Lower leg skin (tissue), 4 donors: ENCODE results near the gene MYO3B. TPM values are rescaled to one million over a fixed set of nuclear protein-coding genes. Genes with fewer than 3 reads are reported as not detected.

Experiments used
- DNase-seq, 2 donors: peaks; one replicate each; pipeline ENCODE4 v3.0.0-alpha.2; 2019; ENCODE audit warnings: low spot score in 2 of 2
- H3K4me3 ChIP-seq: fragments of 200-600 bp; sonication (generic); 2 replicates; pipeline ENCODE4 v1.5.1; 2017; ENCODE audit warnings: mild to moderate bottlenecking, low read depth; ENCODE audit not compliant: poor library complexity, severe bottlenecking
- POLR2A ChIP-seq, 2 donors: fragments of 450-650 bp; IDR thresholded peaks; one replicate each; pipeline ENCODE4 v1.6.1; 2016 to 2017; ENCODE audit warnings: antibody characterized with exemption in 2 of 2, mild to moderate bottlenecking in 1 of 2, moderate library complexity in 1 of 2
- WGBS, 2 donors: methylation state at CpG; one replicate each; pipeline ENCODE4 v1.1.5; 2018; 5-methylcytosine and 5-hydroxymethylcytosine counted together
- intact Hi-C: fragments of 100-400 bp; cut with DNase I; formaldehyde crosslinking; loops from one replicate; pipeline ENCODE4 v1.15.0; 2023; ENCODE audit warnings: low total_unique reads
- total RNA-seq, 4 donors: library from RNA; depleted of rRNA; stranded (reverse); fragments of >200 nt; gene quantifications; one replicate each; pipeline ENCODE4 v1.1.0, GENCODE V29; 2016
- TF ChIP-seq, protein P1 (sequence below), 3 donors: fragments of 450-650 bp; IDR thresholded peaks; one replicate each; pipeline ENCODE4 v1.5.1; 2016; ENCODE audit warnings: antibody characterized with exemption in 3 of 3, mild to moderate bottlenecking in 3 of 3, moderate library complexity in 2 of 3

The MYO3B gene
- total RNA-seq, 4 donors from 2014 or later: 0.17 to 0.81 (median 0.66) TPM

DNA sequence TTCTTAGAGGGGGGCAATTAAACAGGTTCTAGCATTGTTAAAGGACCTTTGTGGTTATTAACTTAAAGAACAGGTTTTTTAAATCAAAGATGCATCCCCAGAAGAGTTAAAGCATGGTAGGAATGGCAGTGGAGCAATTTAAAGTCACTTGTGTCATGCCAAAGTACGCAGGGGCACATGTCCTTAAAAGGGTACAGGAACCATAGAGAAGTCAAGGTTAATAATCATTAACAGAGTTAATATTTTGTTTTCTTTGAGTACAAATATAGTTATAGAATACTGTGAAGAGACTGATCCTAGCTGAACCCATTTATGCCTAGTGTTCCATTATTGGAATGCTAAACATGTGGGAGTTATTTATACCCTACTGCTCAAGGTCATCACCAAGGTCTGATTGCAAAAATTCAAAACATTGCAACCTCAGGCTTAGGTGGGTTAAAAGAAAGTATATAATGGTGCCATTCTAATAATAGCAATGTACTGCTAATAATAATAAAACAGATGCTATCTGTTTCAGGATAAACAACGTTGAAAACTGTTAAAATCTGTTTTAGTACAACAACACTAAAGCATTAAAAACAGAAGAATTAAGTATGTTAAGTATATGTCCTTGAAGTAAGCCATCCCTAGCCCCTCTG lies 216.0 kb downstream of the MYO3B start:
- H3K4me3 ChIP-seq: no peak overlapping the region
- TF ChIP-seq POLR2A (IDR thresholded peaks at IDR 0.05): no peak
- TF ChIP-seq, protein P1, sequence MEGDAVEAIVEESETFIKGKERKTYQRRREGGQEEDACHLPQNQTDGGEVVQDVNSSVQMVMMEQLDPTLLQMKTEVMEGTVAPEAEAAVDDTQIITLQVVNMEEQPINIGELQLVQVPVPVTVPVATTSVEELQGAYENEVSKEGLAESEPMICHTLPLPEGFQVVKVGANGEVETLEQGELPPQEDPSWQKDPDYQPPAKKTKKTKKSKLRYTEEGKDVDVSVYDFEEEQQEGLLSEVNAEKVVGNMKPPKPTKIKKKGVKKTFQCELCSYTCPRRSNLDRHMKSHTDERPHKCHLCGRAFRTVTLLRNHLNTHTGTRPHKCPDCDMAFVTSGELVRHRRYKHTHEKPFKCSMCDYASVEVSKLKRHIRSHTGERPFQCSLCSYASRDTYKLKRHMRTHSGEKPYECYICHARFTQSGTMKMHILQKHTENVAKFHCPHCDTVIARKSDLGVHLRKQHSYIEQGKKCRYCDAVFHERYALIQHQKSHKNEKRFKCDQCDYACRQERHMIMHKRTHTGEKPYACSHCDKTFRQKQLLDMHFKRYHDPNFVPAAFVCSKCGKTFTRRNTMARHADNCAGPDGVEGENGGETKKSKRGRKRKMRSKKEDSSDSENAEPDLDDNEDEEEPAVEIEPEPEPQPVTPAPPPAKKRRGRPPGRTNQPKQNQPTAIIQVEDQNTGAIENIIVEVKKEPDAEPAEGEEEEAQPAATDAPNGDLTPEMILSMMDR (IDR thresholded peaks at IDR 0.05): no peak
- intact Hi-C loops: loop anchor here (1.0 kb wide), 1 partner anchor 27 kb away; no protein-coding TSS in a partner anchor
- 64% methylated on average over 2 of the region's 2 CpGs for WGBS, 2 donors
- DNase-seq: no peak

DNA sequence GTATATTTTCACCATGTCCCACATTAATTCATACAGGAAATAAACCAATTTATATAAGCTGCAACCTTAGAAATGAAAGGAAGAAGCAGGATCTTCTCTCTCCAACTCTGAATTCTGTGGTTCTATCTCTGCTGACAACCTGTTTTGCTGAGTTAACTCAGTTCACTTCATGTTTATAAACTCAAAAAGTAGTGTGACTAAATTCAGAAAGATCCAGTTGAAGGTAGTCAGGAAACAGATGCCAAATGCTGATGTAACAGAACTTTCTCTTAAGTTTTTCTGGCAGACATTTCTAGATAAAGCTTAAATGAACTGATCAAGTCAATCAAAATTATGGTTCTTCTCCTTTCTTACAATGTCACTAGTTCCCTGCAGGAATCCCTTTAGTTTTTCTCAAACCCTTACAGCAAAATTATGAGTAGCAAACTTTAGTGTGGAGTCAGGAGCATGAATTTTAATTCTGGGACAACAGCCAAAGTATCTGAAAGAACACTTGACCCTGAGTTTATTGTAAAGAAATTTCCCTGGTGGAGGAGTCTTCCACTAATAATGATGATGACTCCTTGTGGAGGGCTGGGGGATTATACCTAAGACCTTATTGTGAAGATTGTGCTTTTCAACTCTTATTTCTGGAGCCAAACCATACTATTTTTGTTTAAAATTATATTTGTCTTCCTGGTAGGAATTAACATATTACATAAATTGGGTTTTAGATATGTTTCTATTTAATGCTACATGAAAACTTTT lies 216.9 kb downstream of the MYO3B start:
- DNase-seq: no peak
- intact Hi-C loops: no loop called here
- TF ChIP-seq POLR2A (IDR thresholded peaks at IDR 0.05): no peak
- TF ChIP-seq, protein P1 (IDR thresholded peaks at IDR 0.05): no peak
- H3K4me3 ChIP-seq: no peak overlapping the region

DNA sequence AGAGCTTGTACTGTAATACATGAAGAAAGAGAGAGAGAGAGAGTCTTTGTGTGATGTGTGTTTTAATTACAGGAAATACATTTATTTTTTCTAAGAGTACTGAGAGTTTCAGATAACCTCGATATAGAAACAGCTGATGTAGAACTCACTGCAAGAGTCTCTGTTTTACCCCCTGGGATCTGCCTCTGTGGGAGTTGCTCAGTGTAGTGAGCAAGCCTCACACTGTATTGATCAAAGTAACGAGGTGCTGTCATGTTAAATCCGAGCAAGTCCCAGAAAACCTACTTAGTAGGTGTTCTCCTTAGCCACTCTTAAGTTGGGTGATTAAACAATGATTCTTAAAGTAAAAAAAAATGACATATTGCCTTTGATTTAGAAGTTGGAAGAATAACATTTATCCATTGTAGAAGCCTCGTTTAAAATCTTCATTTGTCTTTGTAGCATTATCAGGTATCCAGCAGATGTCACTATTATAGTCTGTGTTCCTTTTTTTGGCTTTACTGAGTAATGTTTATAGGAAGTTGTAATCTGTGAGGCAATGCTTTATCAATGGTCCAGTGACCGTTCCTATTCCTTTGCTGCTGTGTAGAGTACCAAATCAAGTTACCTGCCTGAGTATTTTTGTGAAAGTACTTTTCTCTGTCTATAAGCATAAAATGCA lies 219.0 kb downstream of the MYO3B start:
- WGBS, 2 donors: 24 to 36% methylated on average over 5 of the region's 5 CpGs
- no peak overlapping the region for H3K4me3 ChIP-seq
- no peak for DNase-seq
- no peak for TF ChIP-seq POLR2A (IDR thresholded peaks at IDR 0.05)
- TF ChIP-seq, protein P1 (IDR thresholded peaks at IDR 0.05): no peak
- intact Hi-C loops: no loop called here

DNA sequence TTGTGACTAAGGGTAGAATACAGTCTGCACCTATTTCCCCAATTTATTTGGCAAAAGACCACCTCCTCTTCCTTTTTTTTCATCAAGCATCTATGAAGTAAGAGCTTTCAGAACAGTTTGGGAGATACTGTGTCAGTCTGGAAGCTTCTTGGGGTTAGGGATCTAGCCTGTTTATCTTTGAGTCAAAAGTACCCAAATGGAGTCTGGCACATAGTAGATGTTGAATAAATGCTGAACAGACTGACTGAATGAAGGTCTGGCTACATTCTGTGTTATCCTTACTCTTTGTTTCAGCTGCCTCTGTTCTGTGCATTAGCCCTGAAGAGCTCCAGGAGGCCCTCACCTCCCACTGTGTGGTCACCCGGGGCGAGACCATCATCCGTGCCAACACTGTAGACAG lies 223.2 kb downstream of the MYO3B start:
- no peak for TF ChIP-seq POLR2A (IDR thresholded peaks at IDR 0.05)
- TF ChIP-seq, protein P1 (IDR thresholded peaks at IDR 0.05): no peak
- DNase-seq: no peak
- H3K4me3 ChIP-seq: no peak overlapping the region
- WGBS, 2 donors: 89 to 96% methylated on average over 3 of the region's 3 CpGs
- intact Hi-C loops: no loop called here

DNA sequence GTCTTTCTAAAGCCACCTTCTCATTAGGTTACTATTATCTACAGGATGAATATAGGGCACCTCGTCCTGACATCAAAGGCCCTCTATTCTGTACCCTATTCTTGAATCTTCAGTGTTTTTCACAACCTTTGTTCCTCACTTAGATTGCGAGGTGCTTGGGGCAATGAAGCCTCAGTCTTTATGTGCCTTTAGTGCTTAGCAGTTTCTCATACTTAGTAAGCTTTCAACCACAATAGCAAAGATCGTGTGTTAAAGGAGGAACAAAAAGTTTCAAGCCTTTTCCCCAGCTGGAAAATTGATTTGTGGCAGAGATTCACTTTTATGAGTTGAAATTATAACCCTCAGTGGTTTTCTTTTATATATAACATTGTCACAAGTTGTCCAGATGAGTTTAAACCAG lies 226.9 kb downstream of the MYO3B start:
- TF ChIP-seq POLR2A (IDR thresholded peaks at IDR 0.05): no peak
- TF ChIP-seq, protein P1 (IDR thresholded peaks at IDR 0.05): no peak
- no peak overlapping the region for H3K4me3 ChIP-seq
- intact Hi-C loops: loop anchor here (5.0 kb wide), 1 partner anchor 407 kb away; no protein-coding TSS in a partner anchor
- 53 to 77% methylated on average over 3 of the region's 3 CpGs for WGBS, 2 donors
- DNase-seq: no peak
